Measurements from ENCODE around the gene KIF4B.
"Not testable (repeated sequence)": the region's sequence is repeated elsewhere in the genome, so short reads cannot be mapped to it uniquely, and the experiment has no call there.

Gene KIF4B

DNA sequence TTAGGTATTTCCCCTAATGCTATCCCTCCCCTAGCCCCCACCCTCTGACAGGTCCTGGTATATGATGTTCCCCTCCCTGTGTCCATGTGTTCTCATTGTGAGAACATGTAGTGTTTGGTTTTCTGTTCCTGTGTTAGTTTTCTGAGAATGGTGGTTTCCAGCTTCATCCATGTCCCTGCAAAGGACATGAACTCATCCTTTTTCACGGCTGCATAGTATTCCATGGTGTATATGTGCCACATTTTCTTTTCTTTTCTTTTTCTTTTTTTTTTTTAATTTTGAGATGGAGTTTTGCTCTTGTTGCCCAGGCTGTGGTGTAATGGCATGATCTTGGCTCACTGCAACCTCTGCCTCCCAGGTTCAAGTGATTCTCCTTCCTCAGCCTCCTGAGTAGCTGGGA lies 7.3 kb upstream of the KIF4B start:
- not testable (repeated sequence) for DNase-seq

- DNase-seq: no peak
Observed at GRCh38 chr5:155008669-155009068, 4.9 kb upstream of the KIF4B start.

DNA sequence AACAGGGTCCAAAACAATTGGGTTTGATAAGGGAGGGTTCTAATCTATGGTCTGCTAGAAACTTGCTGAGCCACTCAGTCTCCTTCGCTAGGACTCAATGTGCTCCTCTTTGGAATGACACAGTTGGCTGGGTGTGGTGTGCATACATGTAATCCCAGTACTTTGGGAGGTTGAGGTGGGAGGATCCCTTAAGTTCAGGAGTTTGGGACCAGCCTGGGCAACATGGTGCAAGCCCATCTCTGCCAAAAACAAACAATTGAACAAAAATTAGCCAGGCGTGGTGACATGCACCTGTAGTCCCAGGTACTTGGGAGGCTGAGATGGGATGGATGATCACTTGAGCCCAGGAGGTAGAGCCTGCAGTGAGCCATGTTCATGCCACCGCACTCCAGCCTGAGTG lies 2.7 kb upstream of the KIF4B start:
- no peak for DNase-seq

DNA sequence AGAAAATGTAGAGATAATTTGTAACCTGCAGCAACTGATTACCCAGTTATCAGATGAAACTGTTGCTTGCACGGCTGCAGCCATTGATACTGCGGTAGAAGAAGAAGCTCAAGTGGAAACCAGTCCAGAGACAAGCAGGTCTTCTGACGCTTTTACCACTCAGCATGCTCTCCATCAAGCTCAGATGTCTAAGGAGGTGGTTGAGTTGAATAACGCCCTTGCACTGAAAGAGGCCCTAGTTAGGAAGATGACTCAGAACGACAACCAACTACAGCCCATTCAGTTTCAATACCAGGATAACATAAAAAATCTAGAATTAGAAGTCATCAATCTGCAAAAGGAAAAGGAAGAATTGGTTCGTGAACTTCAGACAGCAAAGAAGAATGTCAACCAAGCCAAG lies 1.7 kb downstream of the KIF4B start:
- no peak for DNase-seq

DNA sequence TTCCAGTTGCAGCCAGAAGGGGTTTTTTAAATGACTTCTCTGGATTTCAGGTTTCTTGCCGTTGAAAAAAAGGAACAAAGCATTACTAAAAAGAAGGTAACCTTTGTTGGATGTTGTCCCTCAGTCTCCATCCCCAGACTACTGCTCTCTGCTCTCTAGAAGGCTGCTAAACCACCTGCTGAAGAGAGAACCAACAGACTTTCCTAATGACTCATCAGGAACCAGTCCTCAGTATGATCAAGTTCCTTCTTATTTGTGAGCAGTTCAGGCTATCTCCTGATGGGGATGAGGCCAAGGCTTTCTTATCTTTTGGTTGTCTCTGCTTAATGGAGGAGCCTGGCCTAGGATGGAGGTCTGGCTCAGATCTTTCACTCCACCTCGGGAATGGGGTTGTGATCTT lies 4.1 kb downstream of the KIF4B start:
- DNase-seq: no peak

- no peak for DNase-seq
Observed at GRCh38 chr5:155019601-155020226, 6.2 kb downstream of the KIF4B start.

DNA sequence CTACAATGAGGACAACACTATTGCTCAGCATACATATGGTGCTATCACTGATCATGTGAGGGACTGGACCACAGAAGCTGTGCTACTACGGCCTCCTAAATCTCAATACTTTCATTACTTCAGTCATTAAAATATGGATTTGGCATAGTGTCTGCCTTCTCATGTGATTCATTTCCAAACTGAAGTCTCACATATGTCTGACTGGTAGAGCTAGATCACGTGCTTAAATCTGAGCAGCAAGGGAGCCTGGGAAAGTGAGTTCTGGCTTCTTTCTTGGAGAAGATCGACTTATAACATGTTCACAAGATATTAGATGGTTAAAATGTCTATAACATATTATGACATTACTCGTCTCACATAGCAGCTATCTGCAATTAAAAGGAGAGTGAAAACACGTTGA lies 8.3 kb downstream of the KIF4B start:
- DNase-seq: no peak

DNA sequence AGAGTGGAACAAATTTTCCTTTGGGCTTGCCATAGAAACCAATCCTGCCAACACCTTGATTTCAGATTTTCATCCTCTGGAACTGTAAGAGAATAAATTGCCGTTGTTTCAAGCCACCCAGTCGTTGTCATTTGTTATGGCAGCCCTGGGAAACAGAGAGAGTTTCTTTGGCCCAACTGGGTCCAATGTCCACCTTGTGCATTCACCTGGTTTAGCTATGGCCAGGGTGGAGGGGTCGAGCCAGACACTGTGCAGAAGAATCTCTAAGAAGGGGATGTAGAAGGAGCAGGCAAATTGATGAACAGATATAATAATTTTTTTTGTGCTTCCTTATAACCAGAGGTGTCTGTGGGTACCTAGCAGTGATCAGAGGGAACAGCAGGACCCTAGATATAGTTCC lies 9.8 kb downstream of the KIF4B start:
- no peak for DNase-seq

DNA sequence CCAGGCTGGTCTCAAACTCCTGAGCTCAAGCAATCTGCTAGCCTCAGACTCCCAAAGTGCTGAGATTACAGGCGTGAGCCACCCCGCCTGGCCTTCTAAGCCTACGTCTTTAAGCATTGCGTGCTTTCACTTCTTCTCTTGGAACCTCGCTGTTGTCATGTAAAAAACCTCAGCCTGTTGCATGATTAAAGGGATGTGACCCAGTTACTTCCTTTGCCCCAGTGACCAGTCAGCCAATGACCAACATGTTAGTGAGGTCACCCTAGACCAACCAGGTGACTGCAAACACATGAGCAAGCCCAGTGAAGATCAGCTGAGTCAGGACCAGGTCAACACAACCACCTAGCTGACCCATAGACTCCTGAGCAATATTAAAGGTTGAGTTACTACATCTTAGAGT lies 10.5 kb downstream of the KIF4B start:
- no peak for DNase-seq

- DNase-seq: no peak
Observed at GRCh38 chr5:155025895-155026294, 12.3 kb downstream of the KIF4B start.

GRCh38 chr5:155027993-155028629 lies 14.6 kb downstream of the KIF4B start:
- no peak for DNase-seq

DNA sequence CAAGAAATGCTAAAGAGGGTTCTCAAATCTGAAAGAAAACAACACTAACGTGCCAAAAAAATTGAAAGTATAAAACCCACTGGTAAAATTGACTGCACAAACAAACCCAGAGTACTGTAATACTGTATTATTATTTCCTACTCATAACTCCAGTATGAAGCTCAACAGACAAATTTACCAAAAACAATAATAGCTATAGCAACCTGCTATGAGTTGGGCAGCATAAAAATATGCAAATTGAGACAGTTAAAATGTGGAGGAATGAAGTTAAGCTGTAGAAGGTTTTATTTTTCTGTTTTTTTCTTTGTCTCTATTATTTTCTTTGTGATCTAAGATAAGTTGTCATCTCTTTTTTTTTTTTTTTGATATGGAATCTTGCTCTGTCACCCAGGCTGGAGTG lies 15.7 kb downstream of the KIF4B start:
- DNase-seq: no peak

GRCh38 chr5:155034145-155034744 lies 20.7 kb downstream of the KIF4B start:
- not testable (repeated sequence) for DNase-seq

- DNase-seq: not testable (repeated sequence)
Observed at GRCh38 chr5:155035087-155035486, 21.5 kb downstream of the KIF4B start.

DNA sequence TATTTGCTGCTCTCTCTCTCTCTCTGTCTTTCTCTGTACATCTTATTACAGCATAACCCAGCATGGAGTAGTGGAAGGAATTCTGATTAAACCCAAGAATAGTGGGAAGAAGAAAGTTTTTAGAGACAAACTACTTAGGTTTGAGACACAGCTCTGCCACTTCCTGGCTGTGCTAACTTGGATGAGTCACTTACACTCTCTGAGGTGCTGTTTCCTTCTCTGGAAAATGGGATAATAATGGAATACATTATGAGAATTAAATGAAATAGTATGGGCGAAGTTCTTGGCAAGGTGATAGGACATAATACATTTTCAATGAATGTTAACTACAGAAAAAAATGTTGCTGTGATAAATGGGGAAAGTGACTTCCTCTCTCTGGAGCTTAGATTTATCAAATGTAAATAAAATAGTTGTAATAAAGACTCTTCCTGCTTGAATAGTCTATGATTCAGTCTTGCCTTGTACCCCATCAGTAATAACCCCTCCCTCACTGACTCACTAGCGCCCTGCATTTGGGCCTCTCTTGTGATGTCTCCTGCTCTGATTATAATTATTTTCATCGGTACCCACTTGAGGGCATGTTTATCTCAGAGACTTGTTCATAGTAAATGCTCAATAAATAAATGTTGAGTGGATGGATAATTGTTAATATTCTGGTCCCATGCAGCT lies 27.6 kb downstream of the KIF4B start:
- DNase-seq: no peak

- no peak for DNase-seq
Observed at GRCh38 chr5:155044591-155044990, 31.0 kb downstream of the KIF4B start.

GRCh38 chr5:155046591-155046990 lies 33.0 kb downstream of the KIF4B start:
- DNase-seq: no peak

DNA sequence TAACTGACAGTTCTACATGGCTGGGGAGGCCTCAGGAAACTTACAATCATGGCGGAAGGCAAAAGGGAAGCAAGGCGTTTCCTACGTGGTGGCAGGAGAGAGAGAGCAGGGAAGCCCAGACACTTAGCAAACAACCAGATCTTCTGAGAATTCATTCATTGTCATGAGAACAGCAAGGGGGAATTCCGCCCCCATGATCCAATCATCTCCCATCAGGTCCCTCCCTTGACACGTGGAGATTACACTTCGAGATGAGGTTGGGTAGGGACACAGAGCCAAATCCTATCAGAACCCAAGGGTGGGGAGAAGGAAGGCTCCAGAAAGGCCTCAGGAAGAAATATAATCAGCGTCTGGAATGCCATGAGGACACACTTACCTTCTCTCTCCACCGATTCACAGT lies 34.3 kb downstream of the KIF4B start:
- no peak for DNase-seq

- DNase-seq: no peak
Observed at GRCh38 chr5:155049569-155050383, 36.2 kb downstream of the KIF4B start.

GRCh38 chr5:155050384-155051019 lies 36.9 kb downstream of the KIF4B start:
- DNase-seq: no peak

- no peak for DNase-seq
Observed at GRCh38 chr5:155052532-155052931, 39.0 kb downstream of the KIF4B start.

GRCh38 chr5:155053501-155053900 lies 39.9 kb downstream of the KIF4B start:
- no peak for DNase-seq
